Dermis blood vessel endothelial cell (primary cell): Measurements from ENCODE around the gene APBA2. TPM values are rescaled to one million over a fixed set of nuclear protein-coding genes. Genes with fewer than 3 reads are reported as not detected.
"Not testable (repeated sequence)": the region's sequence is repeated elsewhere in the genome, so short reads cannot be mapped to it uniquely, and the experiment has no call there.

ENCODE experiments used
- DNase-seq: peaks from one replicate; pipeline ENCODE4 v3.0.0; 2010
- total RNA-seq: library from RNA; depleted of rRNA; stranded (reverse); fragments of >200 nt; gene quantifications from 2 replicates; pipeline ENCODE4 v1.2.3, GENCODE V29; 2014

APBA2 gene
- total RNA-seq, 1 donor from 2014 or later = 18.5 TPM

DNA sequence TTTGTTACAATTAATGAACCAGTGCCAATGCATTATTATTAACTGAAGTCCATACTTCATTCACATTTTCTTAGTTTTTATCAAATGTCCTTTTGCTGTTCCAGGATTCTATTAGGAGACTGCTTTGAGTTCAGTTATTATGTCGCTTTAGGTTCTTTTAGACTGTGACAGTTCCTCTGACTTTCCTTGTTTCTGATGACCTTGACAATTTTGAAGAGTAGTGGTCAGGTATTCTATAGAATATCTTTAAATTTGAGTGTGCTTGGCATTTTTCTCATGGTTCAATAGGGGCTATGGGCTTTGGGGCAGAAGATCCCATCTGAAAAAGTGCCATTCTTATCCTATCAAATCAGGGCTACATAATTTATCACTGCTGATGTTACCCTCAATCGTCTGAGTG, 126.3 kb downstream of the APBA2 start:
- DNase-seq = no peak

- DNase-seq = no peak
Measured at GRCh38 chr15:29014493-29014892, 128.7 kb downstream of the APBA2 start.

- no peak for DNase-seq
Measured at GRCh38 chr15:29016518-29016917, 130.7 kb downstream of the APBA2 start.

GRCh38 chr15:29018120-29018805, 132.5 kb downstream of the APBA2 start:
- no peak for DNase-seq

- no peak for DNase-seq
Measured at GRCh38 chr15:29018995-29019976, 133.5 kb downstream of the APBA2 start.

- DNase-seq = no peak
Measured at GRCh38 chr15:29021857-29022256, 136.1 kb downstream of the APBA2 start.

DNA sequence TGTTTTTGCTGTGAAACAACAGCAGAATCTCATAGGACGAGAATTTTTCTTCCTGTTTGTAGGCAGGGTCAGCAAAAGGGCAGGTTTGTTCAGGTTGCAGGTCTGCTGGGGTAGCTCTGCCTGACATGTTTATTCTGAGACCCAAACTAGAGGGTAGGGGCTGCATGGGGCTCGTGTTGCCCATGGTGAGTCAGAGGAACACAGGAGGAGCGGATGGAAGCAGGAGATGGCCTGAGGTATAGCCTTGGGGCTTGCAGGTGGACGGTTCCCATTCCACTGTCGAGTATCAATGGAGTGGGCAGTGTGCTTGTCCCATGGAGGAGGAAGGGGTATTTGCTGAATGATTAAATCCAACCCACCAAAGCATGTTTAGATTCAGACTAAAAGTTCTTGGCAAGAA, 138.9 kb downstream of the APBA2 start:
- no peak for DNase-seq

DNA sequence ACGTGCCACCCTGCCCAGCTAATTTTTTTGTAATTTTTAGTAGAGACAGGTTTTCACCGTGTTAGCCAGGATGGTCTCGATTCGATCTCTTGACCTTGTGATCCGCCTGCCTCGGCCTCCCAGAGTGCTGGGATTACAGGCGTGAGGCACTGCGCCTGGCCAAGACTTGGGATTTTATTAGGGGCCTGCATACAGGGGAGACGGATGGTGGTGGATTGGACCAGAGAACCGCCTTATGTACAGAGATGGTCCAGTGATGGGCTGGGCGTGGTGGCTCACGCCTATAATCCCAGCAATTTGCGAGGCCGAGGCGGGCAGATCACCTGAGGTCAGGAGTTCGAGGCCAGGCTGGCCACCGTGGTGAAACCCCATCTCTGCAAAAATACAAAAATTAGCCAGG, 139.6 kb downstream of the APBA2 start:
- not testable (repeated sequence) for DNase-seq

DNA sequence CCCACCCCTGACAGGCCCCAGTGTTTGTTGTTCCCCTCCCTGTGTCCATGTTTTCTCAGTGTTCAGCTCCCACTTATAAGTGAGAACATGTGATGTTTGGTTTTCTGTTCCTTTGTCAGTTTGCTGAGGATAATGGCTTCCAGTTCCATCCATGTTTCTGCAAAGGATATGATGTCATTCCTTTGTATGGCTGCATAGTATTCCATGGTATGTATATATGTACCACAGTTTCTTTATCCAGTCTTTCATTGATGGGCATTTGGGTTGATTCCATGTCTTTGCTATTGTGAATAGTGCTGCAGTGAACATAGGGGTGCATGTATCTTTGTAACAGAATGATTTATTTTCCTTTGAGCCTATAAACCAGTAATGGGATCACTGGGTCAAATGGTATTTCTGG, 142.4 kb downstream of the APBA2 start:
- DNase-seq = not testable (repeated sequence)

DNA sequence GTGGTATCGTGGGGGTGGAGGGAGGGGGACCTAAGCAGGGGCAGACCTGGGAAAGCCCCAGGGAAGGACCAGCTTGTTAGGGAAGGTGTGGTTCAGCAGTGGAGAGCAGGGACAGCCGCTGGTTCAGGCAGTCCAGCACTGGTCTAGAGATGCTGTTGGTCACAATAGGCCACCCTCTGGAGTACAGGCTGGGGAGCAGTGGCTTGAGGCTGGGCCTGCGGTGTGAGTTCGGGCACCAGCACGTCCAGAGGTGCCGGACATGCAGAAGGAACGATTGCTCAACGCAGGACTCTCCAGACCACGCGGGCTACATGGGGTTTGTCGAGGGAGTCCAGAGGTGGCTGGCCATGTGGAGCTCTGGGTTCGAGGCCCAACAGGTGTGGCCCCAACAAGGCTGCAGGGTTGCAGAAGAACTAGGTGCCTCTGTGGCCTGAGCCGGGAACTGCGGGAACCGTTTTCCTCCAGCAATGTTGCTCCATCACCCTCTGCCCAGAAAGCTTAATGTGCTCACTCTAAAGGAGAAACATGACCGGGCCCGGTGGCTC, 143.9 kb downstream of the APBA2 start:
- no peak for DNase-seq

- no peak for DNase-seq
Measured at GRCh38 chr15:29031502-29032228, 145.9 kb downstream of the APBA2 start.

DNA sequence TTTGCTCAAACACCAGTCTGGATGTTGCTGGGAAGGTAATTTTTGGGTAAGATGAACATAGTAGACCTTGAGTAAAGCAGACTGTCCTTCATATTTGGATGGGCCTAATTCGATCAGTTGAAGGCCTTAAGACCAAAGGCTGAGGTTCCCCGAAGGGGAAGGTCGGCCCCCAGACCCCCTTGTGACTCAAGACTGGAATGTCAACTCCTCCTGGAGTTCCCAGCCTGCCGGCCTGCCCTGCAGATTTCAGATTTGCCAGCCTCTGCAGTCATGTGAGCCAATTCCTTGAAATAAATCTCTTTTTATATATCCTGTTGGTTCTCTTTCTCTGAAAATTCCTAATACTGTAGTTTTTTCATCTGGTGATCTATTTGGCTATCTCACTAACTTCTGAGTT, 146.5 kb downstream of the APBA2 start:
- DNase-seq = no peak

GRCh38 chr15:29032751-29033150, 147.0 kb downstream of the APBA2 start:
- DNase-seq = no peak

DNA sequence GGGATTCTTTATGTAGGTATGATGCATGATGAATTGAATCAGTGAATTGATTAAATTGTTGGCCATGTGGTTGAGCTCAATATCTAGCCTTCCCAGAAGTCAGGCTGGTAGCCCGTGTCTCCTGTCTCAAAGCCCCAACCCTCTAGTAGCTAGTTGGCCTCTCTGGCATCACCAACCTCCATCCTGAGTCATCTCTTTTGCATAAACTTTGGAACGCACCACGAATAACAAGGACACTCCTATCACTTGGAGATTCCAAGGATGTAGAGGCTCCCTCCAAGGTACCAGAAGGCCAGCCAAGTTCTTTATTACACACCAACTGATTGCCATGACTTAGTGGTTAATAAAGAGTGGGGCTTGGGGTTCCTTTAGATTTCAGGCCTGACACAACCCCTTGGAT, 148.4 kb downstream of the APBA2 start:
- no peak for DNase-seq

DNA sequence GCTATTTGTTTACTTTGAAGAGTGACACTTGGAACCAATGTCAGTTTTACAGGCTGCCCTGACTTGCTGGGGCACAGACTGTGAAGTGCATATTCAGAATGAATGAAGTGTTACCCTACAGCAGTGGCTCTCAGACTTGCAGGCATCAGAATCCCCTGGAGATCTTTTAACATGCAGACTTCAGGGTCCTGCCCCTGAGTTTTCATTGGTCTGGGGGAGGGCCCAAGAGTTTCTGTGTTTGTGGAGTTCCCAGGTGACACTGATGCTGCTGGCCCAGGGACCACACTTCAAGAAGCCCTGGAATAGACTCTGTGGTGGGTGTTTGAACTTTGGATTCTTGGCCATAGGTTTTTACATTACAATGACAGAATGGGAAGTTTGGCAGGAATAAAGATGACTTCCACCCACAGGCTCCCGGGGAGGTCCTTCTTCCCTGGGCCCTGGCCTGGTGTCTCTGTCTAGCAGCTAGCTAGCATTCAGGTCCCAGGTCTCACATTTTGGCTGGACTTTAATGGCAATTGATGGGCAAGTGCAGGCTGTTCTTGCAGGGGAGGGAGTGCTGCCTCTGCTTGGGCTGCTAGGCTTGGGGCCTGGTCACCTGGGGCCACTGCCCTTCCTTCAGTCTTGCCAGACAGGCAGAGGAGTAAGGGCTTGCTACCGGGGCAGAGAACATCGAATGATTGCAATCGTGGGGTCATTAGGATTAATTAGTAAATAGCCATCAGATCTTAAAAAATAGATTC, 149.0 kb downstream of the APBA2 start:
- DNase-seq = no peak

GRCh38 chr15:29035336-29036285, 149.8 kb downstream of the APBA2 start:
- no peak for DNase-seq

DNA sequence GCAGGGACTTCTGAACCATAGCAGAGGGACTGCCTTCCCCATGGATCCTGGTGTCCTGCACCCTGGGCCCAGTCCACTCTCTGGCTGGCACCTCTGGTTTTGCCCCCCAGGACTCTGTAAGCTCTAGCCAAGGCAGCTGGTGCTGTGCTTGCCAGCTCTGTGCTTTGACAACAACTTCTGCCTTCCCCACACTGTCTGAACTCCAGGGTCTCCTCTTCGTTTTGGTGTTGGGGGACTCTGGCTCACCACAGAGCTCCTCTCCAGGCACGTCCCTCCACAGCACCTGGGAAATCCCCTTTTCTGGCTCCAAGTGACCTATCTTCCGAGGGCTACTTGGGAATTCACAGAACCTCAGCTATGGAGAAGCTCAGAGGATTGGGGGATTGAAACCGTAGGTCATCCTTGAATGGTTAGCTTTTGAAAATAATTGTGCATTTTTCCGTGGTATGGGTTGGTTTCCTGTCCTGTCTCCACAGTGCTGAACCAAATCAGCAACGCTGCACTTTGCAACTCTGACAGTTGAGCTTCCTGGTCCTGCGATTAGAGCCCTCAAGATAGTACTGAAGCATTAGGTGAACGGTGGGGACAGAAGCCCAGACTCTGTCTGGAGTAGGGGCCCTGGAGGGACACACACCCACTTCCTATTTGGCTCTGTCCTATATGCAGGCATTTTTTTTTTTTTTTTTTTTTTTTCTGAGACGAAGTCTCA, 152.4 kb downstream of the APBA2 start:
- DNase-seq = no peak

DNA sequence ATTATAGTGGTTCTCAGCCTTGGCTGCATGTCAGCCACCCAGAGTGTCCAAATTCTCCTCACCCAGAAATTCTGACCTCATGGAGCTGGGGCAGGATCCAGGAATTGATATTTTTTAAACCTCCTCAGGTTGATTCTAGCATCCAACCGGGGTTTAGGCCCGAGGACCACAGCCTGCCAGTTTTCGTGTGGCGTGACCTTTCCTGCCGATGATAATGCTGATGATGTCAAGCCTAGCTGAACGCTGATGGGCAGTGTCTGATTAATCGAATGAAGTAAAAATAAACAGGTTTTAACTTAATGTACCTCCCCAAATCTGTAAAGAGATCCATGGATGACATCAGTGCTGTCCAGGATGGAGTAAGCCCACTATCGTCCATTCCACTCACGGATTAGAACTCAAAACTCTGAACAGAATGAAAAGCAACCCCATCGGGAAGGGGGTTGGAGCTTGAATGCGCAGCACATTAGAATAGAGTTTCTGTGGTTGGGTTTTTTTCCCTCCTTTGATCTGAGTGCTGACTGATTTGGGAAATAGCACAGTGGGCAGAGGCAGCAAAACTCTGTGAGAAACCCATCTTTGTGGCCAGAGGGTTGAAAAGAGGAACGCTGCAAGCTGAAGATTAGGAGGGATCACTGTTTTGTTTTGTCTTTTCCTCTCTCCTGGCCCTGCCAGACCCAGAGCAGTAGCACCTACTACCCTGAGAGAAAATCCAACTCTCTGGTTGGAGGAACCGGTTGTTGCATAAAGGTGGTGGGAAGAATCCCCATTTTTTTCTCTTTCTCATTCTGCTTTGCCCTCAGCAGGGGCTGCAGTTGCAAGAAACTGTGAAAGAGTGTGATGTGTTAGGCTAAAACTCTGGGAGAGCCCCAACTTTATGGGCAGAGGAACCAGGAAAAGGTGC, 153.9 kb downstream of the APBA2 start:
- no peak for DNase-seq

DNA sequence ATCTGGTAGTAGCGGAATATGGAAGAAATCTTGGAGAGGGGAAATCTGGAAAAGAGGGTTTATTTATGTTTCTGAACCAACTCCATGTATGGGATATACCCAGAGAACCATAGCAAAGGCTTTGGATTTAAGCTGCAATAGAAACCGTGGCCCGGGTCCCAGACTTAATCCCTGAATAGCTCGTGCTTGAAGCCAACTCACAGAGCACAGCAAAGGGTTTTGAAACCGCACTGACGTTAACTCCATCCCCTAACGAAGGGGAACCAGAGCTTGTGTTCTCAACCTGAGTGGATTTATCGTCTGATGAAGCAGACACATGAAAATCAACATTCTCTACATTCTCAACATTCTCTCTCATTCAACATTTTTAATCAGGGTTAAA, 154.6 kb downstream of the APBA2 start:
- DNase-seq = no peak
